GM18867 (cell line): ENCODE results near the gene RYR3.
A peak's percentile ranks its signal among the peaks of the same experiment; 100 is the strongest.

Experiments
- ATAC-seq: cut with Tn5 transposase; IDR thresholded peaks from one replicate; pipeline ENCODE4 v1.9.1; 2021; ENCODE audit warnings: mild to moderate bottlenecking, moderate library complexity; ENCODE audit not compliant: unreplicated experiment

The RYR3 gene

GRCh38 chr15:33317896-33318295, 7.1 kb downstream of the RYR3 start:
- no peak for ATAC-seq

GRCh38 chr15:33320017-33320416, 9.2 kb downstream of the RYR3 start:
- no peak for ATAC-seq

DNA sequence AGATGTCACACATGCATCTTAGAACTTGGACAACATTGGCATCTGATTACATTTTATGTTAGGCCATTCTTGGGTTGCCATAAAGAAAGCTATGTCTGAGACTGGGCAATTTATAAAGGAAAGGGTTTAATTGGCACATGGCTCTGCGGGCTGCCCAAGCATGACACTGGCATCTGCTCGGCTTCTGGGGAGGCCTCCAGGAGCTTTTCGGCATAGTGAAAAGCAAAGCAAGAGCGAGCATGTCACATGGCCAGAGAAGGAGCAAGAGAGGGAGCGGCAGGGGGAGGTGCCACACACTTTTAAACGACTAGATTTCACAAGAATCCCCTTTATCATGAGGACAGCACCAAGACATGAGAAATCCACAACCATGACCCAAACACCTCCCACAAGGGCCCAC, 11.3 kb downstream of the RYR3 start:
- ATAC-seq: no peak

DNA sequence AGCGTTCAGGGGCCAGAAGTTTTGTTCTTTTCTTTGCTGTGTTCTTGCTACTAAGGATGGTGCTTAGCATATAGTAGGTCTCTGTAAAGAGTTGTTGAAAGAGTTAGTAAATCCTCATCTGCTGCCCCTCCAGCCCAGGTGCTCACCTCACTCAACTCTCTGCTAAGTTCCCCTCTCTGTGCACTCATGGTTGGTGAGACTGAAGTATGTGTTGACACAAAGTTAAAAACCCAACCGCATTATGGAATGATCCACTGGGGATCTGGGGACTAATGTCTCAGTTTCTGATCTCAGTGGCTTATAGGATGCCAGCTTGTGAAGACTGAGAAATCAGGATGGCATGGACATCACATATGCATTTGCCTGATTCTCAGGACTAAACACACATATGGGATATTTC, 13.8 kb downstream of the RYR3 start:
- no peak for ATAC-seq

- no peak for ATAC-seq
Observed at GRCh38 chr15:33326908-33327307, 16.1 kb downstream of the RYR3 start.

DNA sequence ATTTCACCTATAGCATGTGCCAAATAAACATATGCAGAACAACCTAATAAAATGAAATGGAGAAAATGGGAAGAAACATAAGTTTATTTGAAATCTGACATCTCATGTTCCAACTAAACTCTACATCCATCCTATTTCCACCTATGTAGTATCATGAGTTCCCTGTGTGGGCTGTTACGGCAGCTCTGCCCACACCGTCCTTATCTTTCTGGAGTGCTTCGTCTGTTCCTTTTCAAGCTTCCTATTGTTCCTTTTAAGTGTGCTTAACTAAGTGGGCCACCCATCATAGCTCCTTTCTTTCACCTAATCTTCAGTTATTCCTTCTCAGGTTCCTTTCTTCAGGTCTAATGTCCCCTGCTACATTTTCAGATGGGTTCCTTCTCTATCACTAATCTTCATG, 17.3 kb downstream of the RYR3 start:
- no peak for ATAC-seq

DNA sequence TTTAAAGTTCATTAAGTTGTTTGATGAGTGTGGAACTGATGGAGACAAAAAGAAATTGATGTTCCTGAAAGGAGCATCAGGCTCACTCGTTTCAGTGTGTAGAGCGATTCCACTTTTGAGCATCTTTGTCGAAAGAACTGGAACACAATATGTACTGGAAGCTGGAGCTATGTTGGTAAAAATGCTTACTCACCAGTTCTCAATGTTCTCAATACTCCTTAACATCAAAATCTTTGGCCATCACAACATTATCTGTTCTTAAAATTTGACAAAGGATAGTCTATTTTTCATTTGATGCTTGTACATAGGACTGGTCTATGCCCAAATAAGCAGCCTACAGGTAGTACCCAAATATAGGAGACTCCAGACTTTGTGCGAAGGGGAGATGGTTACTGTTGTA, 18.7 kb downstream of the RYR3 start:
- ATAC-seq: no peak

DNA sequence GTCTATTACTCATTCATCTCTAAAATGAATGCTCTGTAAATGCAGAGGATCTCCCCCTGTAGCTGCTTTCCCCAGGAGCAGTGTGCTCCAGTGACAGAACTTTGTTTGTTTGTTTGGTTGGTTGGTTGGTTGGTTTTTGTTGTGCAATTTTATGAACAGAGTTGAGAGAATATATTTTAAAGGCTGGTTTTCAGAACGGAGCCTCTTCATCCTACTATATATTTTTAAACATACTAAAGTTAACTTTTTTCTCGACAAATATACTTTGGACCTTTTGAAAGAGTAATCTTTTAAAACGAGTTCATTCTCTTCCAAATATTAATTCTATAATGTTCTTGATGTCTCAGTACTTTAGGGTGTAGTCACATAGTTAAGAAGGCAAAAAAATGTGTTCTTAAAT, 20.2 kb downstream of the RYR3 start:
- no peak for ATAC-seq

DNA sequence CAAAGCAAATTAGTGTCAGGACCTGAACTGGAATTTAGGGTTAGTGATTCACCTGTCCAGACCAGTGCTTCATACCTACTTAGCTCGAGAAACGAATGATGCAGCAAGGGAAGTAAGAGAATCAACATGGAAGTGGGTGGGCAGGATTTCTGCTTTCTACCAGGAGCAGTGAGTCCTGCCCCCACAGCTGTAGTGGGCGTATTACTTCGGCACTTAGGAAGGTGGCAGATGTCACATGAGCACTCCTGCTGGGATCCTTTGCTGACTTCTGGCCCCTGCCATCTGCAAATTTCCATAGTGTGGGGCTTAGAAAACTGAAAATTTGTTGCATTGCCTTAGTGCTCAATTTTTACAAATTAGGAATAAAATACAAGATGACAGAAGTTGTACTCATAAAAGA, 31.2 kb downstream of the RYR3 start:
- ATAC-seq: no peak

- no peak for ATAC-seq
Observed at GRCh38 chr15:33343275-33343674, 32.5 kb downstream of the RYR3 start.

GRCh38 chr15:33344111-33344510, 33.3 kb downstream of the RYR3 start:
- ATAC-seq: peak; percentile 76

DNA sequence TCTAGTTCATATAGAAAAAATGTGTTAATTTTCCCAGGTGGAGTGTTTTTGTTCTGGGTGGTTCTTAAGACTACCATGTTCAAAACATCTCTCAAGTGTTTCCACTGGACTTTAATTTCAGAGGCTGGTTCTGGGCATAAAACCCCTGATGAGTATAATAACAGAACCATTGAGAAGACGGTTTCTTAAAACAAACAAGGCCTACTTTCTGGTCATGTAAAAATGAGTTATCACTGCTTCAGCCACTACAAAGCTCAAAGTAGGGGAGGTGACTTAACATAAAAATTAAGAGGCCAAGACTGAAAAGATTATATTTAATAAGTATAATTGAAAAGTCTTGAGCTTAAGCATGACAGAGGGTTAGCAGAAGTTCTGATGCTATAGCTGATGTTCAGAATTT, 33.8 kb downstream of the RYR3 start:
- peak; percentile 26 for ATAC-seq

- no peak for ATAC-seq
Observed at GRCh38 chr15:33354411-33354810, 43.6 kb downstream of the RYR3 start.

GRCh38 chr15:33357845-33358244, 47.1 kb downstream of the RYR3 start:
- no peak for ATAC-seq

DNA sequence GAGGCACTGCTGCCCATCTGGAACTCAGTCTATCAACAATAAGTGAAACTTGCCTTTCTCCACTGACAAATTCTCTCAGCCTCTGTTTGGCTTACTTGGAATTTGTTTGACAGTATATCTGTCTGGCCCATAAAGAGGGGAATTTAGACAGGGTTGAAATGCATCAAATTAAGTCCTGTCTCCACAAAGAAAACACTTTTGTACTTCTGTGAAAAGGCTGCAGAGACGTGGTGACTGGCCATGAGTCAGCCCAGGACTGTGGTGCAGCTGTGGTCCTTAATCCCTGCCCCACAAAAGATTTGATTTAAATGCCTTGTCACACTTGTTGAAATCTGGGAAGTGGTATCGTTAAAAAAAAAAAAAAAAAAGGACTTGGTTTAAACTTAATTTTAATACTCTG, 47.5 kb downstream of the RYR3 start:
- ATAC-seq: no peak

- no peak for ATAC-seq
Observed at GRCh38 chr15:33360886-33361285, 50.1 kb downstream of the RYR3 start.

DNA sequence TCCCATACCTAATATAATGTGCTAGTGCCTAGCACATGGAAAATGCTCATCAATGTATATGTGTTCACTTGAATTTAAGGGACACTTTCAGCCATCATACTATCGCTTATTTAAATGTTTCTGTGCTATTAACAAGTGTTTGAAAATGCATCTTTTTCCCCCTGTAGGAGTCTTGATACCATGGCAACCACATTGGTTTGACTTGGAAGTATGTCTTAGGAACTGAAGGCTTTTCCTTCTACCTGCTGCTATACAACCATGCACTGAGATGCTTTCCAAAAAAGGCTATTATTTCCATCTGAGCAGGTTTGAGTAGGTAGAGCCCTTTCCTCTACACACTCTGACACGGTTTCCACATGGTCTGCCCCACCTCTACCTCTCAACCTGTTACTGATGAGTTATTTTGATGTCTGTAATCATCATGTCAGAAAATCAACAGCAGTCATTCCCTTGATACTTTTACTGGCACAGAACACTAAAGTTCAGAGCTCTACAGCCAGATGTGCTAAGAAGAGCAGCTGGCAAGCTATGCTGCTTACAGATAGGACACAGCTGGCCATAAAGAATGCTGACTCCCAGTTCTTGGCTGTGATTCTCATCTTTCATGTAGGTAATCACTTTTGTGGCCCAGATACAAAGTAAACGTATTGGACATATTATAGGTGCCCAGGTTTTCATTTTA, 59.3 kb downstream of the RYR3 start:
- ATAC-seq: no peak

DNA sequence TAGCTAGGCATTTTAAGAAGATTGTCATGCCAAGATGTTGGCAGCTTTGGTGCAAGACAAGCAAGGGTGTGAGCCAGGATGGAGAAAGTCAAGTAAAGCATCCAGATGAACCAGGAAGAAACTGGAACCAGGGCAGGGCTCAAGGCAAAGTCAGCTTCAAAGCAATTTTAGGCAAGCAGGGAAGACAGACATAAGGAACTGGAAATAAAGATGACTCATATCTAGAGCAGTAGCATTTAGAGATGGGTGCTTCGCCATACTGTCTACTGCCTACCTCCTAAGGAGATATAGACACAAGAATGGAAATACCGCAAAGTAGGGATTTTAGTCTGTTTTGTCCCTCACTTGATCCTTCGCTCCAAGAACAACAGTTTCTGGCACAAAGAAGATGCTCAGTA, 59.9 kb downstream of the RYR3 start:
- ATAC-seq: no peak

- no peak for ATAC-seq
Observed at GRCh38 chr15:33371159-33371558, 60.4 kb downstream of the RYR3 start.

DNA sequence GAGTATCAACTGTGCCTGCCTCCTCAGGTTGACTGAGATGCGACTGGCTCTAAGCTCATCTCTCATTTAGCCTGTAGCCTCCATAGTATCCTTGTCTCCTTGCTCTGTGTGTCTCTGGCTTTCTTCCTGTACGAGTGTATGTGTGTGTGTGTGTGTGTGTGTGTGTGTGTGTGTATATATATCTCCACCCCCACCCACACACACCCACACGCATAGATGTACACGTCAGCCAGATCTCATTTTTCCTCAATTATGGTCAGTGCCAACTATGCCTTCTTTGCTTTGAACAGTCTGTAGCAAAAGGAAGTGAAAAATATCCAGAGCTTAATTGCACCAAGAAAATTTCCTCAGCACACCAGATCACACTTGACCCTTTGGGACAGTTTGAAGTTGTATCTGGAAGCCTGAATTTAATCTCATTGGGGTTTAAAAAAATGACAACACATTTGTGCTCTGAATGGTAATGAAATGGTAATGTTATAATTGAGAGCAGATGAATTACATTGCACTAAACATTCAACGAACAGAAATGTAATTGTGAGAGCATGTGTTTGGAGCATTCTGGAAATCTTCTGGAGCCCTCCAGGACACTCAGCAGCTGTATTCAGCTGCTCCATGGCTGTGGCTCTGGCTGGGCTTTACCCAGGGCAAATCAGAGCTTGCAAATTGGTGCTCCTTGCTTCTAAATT, 63.6 kb downstream of the RYR3 start:
- no peak for ATAC-seq

DNA sequence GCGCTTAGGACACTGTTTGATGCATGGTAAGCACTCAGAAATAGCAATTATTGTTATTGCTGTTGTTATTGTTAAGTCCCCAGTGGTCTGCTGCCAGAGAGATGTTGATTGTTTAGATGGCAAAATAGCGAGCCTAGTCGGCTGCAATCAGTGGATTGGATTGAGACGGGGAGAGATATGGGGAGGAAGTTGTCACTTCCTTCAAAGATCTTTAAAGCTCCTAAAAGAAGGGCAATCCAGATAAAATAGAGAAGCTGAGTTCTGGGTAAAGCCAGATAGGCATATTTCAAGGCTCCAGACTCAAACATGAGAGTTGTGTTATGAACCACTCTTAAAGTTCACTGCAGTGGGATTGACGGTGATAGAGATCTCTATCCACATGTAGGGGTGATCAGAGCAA, 64.5 kb downstream of the RYR3 start:
- ATAC-seq: no peak

DNA sequence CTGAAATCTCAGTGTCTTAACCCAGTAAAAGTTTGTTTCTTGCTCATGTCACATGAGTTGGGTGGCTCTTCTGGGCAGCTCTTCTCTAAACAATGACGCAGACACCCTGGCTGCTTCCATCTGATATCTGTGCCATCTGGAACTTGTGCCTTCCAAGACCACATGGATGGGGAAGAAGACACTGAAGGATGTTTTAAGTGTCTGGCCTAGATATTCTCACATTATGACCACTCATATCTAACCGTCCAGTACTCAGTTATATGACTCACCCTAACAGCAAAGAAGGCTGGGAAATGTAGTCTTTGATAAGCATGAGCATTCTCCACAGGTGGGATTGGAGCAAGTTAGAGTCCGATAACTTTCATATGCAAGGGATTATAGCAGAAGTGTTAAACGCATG, 66.4 kb downstream of the RYR3 start:
- ATAC-seq: no peak
